ENCODE results near the gene SYDE1. TPM values are rescaled to one million over a fixed set of nuclear protein-coding genes. Genes with fewer than 3 reads are reported as not detected.

SYDE1 gene
- total and polyA plus RNA-seq, 7 donors = 2.3 to 4.9 (median 4.5) TPM

GRCh38 chr19:15149737-15150136 is 42.5 kb downstream of the SYDE1 start:
- no peak for DNase-seq
- H3K36me3 ChIP-seq (ENCODE audit: insufficient read depth in 1 of 2, low read depth in 1 of 2) = no peaks in the 10 kb centered on the region
- 71 to 82% (median 76%) methylated on average over 5 of the region's 5 CpGs for WGBS, 3 donors
- TF ChIP-seq CTCF (IDR thresholded peaks at IDR 0.05) = no peak
- no peaks in the 10 kb centered on the region for H3K4me1 ChIP-seq
- intact Hi-C loops (cut with DNase I) = loop anchor here (2.0 to 5.0 kb wide), 2 partner anchors 52 to 59 kb away; no protein-coding TSS in a partner anchor
- no peak overlapping the region for H3K4me3 ChIP-seq
- ATAC-seq = no peak
- H3K27ac ChIP-seq = no peak overlapping the region
- no peaks in the 10 kb centered on the region for H3K27me3 ChIP-seq (ENCODE audit: insufficient read depth in 3 of 3, low read length in 2 of 3)
- H3K9me3 ChIP-seq = no peaks in the 10 kb centered on the region

GRCh38 chr19:15154002-15154612 is 46.9 kb downstream of the SYDE1 start:
- no peak overlapping the region for H3K27ac ChIP-seq
- intact Hi-C loops (cut with DNase I) = no loop called here
- no peaks in the 10 kb centered on the region for H3K36me3 ChIP-seq (ENCODE audit: insufficient read depth in 1 of 2, low read depth in 1 of 2)
- DNase-seq (no peak), ATAC-seq (no peak)
- no peak overlapping the region for H3K4me3 ChIP-seq
- TF ChIP-seq CTCF (IDR thresholded peaks at IDR 0.05) = peak; percentile 43
- H3K27me3 ChIP-seq (ENCODE audit: insufficient read depth in 3 of 3, low read length in 2 of 3) = peaks cover 0 to 3% (median 0%) of the 10 kb centered on the region in 3 donors
- H3K9me3 ChIP-seq = no peaks in the 10 kb centered on the region
- no peaks in the 10 kb centered on the region for H3K4me1 ChIP-seq
- WGBS, 3 donors = 89 to 97% (median 97%) methylated on average over 3 of the region's 3 CpGs

GRCh38 chr19:15155296-15155695 is 48.1 kb downstream of the SYDE1 start:
- Histone ChIP-seq H3K27ac (no peak overlapping the region), H3K4me3 (no peak overlapping the region), H3K9me3 (no peaks in the 10 kb centered on the region), H3K4me1 (no peaks in the 10 kb centered on the region), H3K27me3 (ENCODE audit: insufficient read depth in 3 of 3, low read length in 2 of 3) (peaks cover 0 to 3% (median 0%) of the 10 kb centered on the region in 3 donors), H3K36me3 (ENCODE audit: insufficient read depth in 1 of 2, low read depth in 1 of 2) (no peaks in the 10 kb centered on the region)
- intact Hi-C loops (cut with DNase I) = no loop called here
- no peak for ATAC-seq
- WGBS, 3 donors = 80 to 90% (median 90%) methylated on average over 5 of the region's 5 CpGs
- no peak for TF ChIP-seq CTCF (IDR thresholded peaks at IDR 0.05)
- no peak for DNase-seq

- ATAC-seq = no peak
- Histone ChIP-seq H3K27me3 (ENCODE audit: insufficient read depth in 3 of 3, low read length in 2 of 3) (peaks cover 0 to 3% (median 0%) of the 10 kb centered on the region in 3 donors), H3K4me3 (no peak overlapping the region), H3K27ac (no peak overlapping the region), H3K9me3 (no peaks in the 10 kb centered on the region), H3K4me1 (no peaks in the 10 kb centered on the region), H3K36me3 (ENCODE audit: insufficient read depth in 1 of 2, low read depth in 1 of 2) (no peaks in the 10 kb centered on the region)
- WGBS, 3 donors = 95% methylated on average over 4 of the region's 4 CpGs
- TF ChIP-seq CTCF (IDR thresholded peaks at IDR 0.05) = no peak
- intact Hi-C loops (cut with DNase I) = no loop called here
- no peak for DNase-seq
Observed at GRCh38 chr19:15156391-15156790, 49.2 kb downstream of the SYDE1 start.

- 65 to 78% (median 75%) methylated on average over 3 of the region's 3 CpGs for WGBS, 3 donors
- H3K4me3 ChIP-seq = no peak overlapping the region
- H3K27ac ChIP-seq = no peak overlapping the region
- peaks cover 0 to 3% (median 0%) of the 10 kb centered on the region in 3 donors for H3K27me3 ChIP-seq (ENCODE audit: insufficient read depth in 3 of 3, low read length in 2 of 3)
- intact Hi-C loops (cut with DNase I) = no loop called here
- no peaks in the 10 kb centered on the region for H3K4me1 ChIP-seq
- H3K9me3 ChIP-seq = peaks cover 4% of the 10 kb centered on the region
- ATAC-seq (no peak), DNase-seq (no peak)
- peaks cover 0 to 11% of the 10 kb centered on the region in 2 donors for H3K36me3 ChIP-seq (ENCODE audit: insufficient read depth in 1 of 2, low read depth in 1 of 2)
- TF ChIP-seq CTCF (IDR thresholded peaks at IDR 0.05) = no peak
Observed at GRCh38 chr19:15159251-15159650, 52.0 kb downstream of the SYDE1 start.
